HG02973 (cell line): Measurements from ENCODE around the gene WDR27.

ENCODE experiments used
- ATAC-seq: cut with Tn5 transposase; IDR thresholded peaks from one replicate; pipeline ENCODE4 v1.9.1; 2021; ENCODE audit warnings: moderate library complexity; ENCODE audit not compliant: unreplicated experiment

WDR27 gene

GRCh38 chr6:169641461-169642085 lies 60.3 kb downstream of the WDR27 start:
- ATAC-seq = no peak

- no peak for ATAC-seq
Measured at GRCh38 chr6:169640983-169641382, 60.8 kb downstream of the WDR27 start.

GRCh38 chr6:169640351-169640852 lies 61.4 kb downstream of the WDR27 start:
- ATAC-seq = no peak

- ATAC-seq = no peak
Measured at GRCh38 chr6:169639653-169640278, 62.1 kb downstream of the WDR27 start.

- no peak for ATAC-seq
Measured at GRCh38 chr6:169638915-169639314, 62.9 kb downstream of the WDR27 start.

- ATAC-seq = no peak
Measured at GRCh38 chr6:169638388-169638787, 63.4 kb downstream of the WDR27 start.

- no peak for ATAC-seq
Measured at GRCh38 chr6:169635345-169635744, 66.5 kb downstream of the WDR27 start.

- no peak for ATAC-seq
Measured at GRCh38 chr6:169632841-169633240, 69.0 kb downstream of the WDR27 start.

GRCh38 chr6:169629256-169629655 lies 72.6 kb downstream of the WDR27 start:
- no peak for ATAC-seq

GRCh38 chr6:169627736-169628607 lies 73.9 kb downstream of the WDR27 start:
- ATAC-seq = no peak

- no peak for ATAC-seq
Measured at GRCh38 chr6:169626649-169627048, 75.2 kb downstream of the WDR27 start.

GRCh38 chr6:169626169-169626568 lies 75.7 kb downstream of the WDR27 start:
- no peak for ATAC-seq

- no peak for ATAC-seq
Measured at GRCh38 chr6:169625376-169625775, 76.5 kb downstream of the WDR27 start.

GRCh38 chr6:169624785-169625184 lies 77.0 kb downstream of the WDR27 start:
- ATAC-seq = no peak

- ATAC-seq = no peak
Measured at GRCh38 chr6:169623975-169624374, 77.9 kb downstream of the WDR27 start.

- ATAC-seq = no peak
Measured at GRCh38 chr6:169623343-169623742, 78.5 kb downstream of the WDR27 start.

- no peak for ATAC-seq
Measured at GRCh38 chr6:169622618-169623017, 79.2 kb downstream of the WDR27 start.

- no peak for ATAC-seq
Measured at GRCh38 chr6:169621311-169621710, 80.5 kb downstream of the WDR27 start.

GRCh38 chr6:169620171-169621130 lies 81.4 kb downstream of the WDR27 start:
- ATAC-seq = no peak

GRCh38 chr6:169619650-169620049 lies 82.2 kb downstream of the WDR27 start:
- no peak for ATAC-seq
